KMS-11 (cell line): ENCODE results near the gene HSF4.

Source experiments
- H2AFZ ChIP-seq: fragments of 200-600 bp; sonication (generic); 2 replicates; pipeline ENCODE4 v1.6.1; 2016; ENCODE audit warnings: antibody characterized with exemption, mixed run types, low read depth
- H3K27ac ChIP-seq: fragments of 200-600 bp; sonication (generic); 2 replicates; pipeline ENCODE4 v1.6.1; 2016; ENCODE audit warnings: mild to moderate bottlenecking, mixed run types
- H3K27me3 ChIP-seq: fragments of 200-600 bp; sonication (generic); 2 replicates; pipeline ENCODE4 v1.6.1; 2017; ENCODE audit warnings: mild to moderate bottlenecking, low read depth, mixed run types, moderate library complexity; ENCODE audit not compliant: insufficient read depth
- H3K36me3 ChIP-seq: fragments of 200-600 bp; sonication (generic); 2 replicates; pipeline ENCODE4 v1.6.1; 2017; ENCODE audit warnings: mild to moderate bottlenecking, mixed run types; ENCODE audit not compliant: insufficient read depth
- H3K4me1 ChIP-seq: fragments of 200-600 bp; sonication (generic); 2 replicates; pipeline ENCODE4 v1.6.1; 2016; ENCODE audit warnings: mild to moderate bottlenecking, low read depth, mixed run types; ENCODE audit not compliant: poor library complexity, severe bottlenecking
- H3K4me2 ChIP-seq: fragments of 200-600 bp; sonication (generic); 2 replicates; pipeline ENCODE4 v1.7.0; 2016; ENCODE audit warnings: mild to moderate bottlenecking, mixed run types
- H3K4me3 ChIP-seq: fragments of 200-600 bp; sonication (generic); IDR thresholded peaks from 2 replicates; pipeline ENCODE4 v1.6.1; 2017; ENCODE audit warnings: low read depth, low read length, mixed read lengths; ENCODE audit not compliant: insufficient read depth
- H3K79me2 ChIP-seq: fragments of 200-600 bp; sonication (generic); 2 replicates; pipeline ENCODE4 v1.6.1; 2016; ENCODE audit warnings: low read depth, mixed run types; ENCODE audit not compliant: insufficient read depth
- H3K9ac ChIP-seq: fragments of 200-600 bp; sonication (generic); 2 replicates; pipeline ENCODE4 v1.6.1; 2016; ENCODE audit warnings: mild to moderate bottlenecking, mixed run types
- H4K20me1 ChIP-seq: fragments of 200-600 bp; sonication (generic); 2 replicates; pipeline ENCODE4 v1.6.1; 2016; ENCODE audit warnings: mild to moderate bottlenecking, mixed run types; ENCODE audit not compliant: insufficient read depth
- TF ChIP-seq, protein P1 (sequence below): fragments of 200-600 bp; sonication (generic); conservative IDR thresholded peaks from 2 replicates; pipeline ENCODE4 v1.6.1; 2017; ENCODE audit warnings: low read depth, mild to moderate bottlenecking, antibody characterized with exemption, low read length, moderate library complexity, mixed read lengths

The HSF4 gene, protein sequence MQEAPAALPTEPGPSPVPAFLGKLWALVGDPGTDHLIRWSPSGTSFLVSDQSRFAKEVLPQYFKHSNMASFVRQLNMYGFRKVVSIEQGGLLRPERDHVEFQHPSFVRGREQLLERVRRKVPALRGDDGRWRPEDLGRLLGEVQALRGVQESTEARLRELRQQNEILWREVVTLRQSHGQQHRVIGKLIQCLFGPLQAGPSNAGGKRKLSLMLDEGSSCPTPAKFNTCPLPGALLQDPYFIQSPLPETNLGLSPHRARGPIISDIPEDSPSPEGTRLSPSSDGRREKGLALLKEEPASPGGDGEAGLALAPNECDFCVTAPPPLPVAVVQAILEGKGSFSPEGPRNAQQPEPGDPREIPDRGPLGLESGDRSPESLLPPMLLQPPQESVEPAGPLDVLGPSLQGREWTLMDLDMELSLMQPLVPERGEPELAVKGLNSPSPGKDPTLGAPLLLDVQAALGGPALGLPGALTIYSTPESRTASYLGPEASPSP

DNA sequence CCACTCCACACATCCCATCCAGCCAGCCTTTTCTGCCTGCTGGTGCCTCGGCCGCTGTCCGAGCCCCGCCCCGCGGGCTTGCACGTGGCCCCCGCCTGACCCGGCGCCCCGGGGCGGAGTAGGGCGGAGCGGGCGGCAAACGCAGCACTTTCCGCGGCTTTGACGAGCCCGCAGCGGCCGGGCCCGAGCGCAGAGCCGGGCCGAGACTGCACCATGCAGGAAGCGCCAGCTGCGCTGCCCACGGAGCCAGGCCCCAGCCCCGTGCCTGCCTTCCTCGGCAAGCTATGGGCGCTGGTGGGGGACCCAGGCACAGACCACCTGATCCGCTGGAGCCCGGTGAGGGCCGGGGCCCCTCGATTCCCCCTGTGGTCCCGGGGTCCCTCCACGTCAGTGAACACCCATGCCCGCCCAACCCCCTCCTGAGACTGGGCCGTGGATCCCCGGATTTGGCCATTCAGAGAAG is at the start of gene HSF4:
Gene HSF4, plus strand, starts transcription at position 147 of the 463 bp plus-strand sequence. Its CDS starts 67 bp downstream, at position 214.
- H3K4me1 ChIP-seq, result peaks cover 53% of the 10 kb centered on the region
- H4K20me1 ChIP-seq, result no peaks in the 10 kb centered on the region
- H3K79me2 ChIP-seq, result no peaks in the 10 kb centered on the region
- H2AFZ ChIP-seq, result peak within 1 kb of the TSS; percentile 47; the same call in 1 of the 2 replicates
- TF ChIP-seq, protein P1, sequence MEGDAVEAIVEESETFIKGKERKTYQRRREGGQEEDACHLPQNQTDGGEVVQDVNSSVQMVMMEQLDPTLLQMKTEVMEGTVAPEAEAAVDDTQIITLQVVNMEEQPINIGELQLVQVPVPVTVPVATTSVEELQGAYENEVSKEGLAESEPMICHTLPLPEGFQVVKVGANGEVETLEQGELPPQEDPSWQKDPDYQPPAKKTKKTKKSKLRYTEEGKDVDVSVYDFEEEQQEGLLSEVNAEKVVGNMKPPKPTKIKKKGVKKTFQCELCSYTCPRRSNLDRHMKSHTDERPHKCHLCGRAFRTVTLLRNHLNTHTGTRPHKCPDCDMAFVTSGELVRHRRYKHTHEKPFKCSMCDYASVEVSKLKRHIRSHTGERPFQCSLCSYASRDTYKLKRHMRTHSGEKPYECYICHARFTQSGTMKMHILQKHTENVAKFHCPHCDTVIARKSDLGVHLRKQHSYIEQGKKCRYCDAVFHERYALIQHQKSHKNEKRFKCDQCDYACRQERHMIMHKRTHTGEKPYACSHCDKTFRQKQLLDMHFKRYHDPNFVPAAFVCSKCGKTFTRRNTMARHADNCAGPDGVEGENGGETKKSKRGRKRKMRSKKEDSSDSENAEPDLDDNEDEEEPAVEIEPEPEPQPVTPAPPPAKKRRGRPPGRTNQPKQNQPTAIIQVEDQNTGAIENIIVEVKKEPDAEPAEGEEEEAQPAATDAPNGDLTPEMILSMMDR, result no peak
- peak within 1 kb of the TSS; percentile 32; the same call in 1 of the 2 replicates for H3K9ac ChIP-seq
- no peaks in the 10 kb centered on the region for H3K27me3 ChIP-seq
- H3K27ac ChIP-seq, result no peak within 1 kb of the TSS; the same call in 1 of the 2 replicates
- no peaks in the 10 kb centered on the region for H3K36me3 ChIP-seq
- H3K4me2 ChIP-seq, result peak within 1 kb of the TSS; percentile 44
- no peak within 1 kb of the TSS for H3K4me3 ChIP-seq

DNA sequence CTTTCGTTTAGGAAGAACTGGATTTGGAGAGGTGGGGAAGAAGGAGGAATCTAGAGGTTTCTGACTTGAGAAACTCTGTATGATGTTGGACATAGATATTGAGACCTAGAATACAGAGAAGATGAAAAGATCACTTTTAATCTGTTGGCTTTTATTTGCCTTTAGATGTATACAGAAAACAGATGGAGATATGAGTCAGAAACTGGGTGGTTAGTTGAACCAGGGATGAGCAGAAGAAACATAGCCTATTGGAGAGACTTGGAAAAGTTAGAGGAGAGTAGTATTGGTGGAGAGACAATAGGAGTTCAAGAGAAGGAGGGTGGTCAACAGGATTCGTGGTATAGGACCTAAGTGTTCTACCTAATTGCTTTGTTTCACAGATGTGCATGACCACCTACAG is 49.8 kb upstream of the HSF4 start:
- Histone ChIP-seq H3K36me3 (no peaks in the 10 kb centered on the region), H3K9ac (no peak overlapping the region), H4K20me1 (no peaks in the 10 kb centered on the region; the same call in 1 of the 2 replicates), H3K4me1 (peaks cover 20% of the 10 kb centered on the region), H3K4me2 (no peak overlapping the region), H3K4me3 (no peak overlapping the region), H3K27ac (no peak overlapping the region), H3K79me2 (peaks cover 49% of the 10 kb centered on the region; the same call in 1 of the 2 replicates), H2AFZ (no peak overlapping the region), H3K27me3 (no peaks in the 10 kb centered on the region)
- TF ChIP-seq, protein P1, result no peak

DNA sequence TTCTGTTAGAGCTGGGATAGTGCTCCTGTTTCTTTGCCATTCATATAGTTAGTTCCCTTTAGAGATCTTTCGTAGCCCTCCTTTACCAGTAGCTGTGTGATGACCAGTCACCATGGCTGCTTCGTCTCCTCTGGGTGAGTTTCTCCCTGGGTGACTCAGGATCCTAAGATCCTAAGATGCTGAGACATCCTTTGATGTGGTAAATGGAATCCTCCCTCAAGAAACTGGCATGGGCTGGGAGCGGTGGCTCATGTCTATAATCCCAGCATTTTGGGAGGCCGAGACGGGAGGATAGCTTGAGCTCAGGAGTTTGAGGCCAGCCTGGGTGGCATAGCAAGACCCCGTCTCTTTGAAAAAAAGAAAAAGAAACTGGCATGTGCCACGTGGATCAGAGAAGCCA is 48.9 kb upstream of the HSF4 start:
- no peaks in the 10 kb centered on the region for H3K36me3 ChIP-seq
- TF ChIP-seq, protein P1, result no peak
- H3K9ac ChIP-seq, result no peak overlapping the region
- peaks cover 20% of the 10 kb centered on the region for H3K4me1 ChIP-seq
- H3K79me2 ChIP-seq, result peaks cover 43% of the 10 kb centered on the region; the same call in 1 of the 2 replicates
- no peak overlapping the region for H3K4me3 ChIP-seq
- H3K4me2 ChIP-seq, result no peak overlapping the region
- H3K27me3 ChIP-seq, result no peaks in the 10 kb centered on the region
- H4K20me1 ChIP-seq, result no peaks in the 10 kb centered on the region; the same call in 1 of the 2 replicates
- no peak overlapping the region for H3K27ac ChIP-seq
- no peak overlapping the region for H2AFZ ChIP-seq

DNA sequence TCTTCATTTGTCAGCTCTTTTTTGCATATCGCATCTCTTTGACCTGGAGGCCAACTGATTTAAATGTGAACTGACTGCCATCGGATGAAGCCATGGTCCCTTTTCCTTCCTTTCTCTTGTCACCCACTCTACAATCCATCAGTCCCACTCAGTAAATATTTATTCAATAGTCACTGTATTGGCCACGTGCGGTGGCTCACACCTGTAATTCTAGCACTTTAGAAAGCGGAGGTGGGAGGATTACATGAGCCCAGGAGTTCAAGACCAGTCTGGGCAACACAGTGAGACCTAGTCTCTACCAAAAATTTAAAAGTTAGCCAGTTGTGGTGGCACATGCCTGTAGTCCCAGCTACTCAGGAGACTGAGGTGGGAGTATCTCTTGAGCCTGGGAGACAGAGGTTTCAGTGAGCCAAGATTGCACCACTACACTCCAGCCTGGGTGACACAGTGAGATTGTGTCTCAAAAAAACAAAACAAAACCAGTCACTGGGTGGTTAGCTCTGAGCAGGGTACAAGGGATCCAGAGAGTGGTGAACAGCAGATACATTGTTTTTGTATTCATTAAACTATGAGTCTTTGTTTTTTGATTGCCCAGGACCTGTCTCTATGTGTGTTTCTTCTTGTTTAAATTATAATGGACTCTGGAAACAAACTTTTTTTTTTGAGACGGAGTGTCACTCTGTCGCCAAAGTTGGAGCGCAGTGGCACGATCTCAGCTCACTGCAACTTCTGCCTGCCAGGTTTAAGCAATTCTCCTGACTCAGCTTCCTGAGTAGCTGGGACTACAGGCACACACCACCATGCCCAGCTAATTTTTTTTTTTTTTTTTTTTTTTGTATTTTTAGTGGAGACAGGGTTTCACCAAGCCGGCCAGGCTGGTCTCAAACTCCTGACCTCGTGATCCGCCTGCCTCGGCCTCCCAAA is 47.9 kb upstream of the HSF4 start:
- Histone ChIP-seq H3K27me3 (no peaks in the 10 kb centered on the region), H4K20me1 (no peaks in the 10 kb centered on the region; the same call in 1 of the 2 replicates), H3K4me3 (no peak overlapping the region), H3K4me1 (peaks cover 11% of the 10 kb centered on the region), H3K79me2 (peaks cover 33% of the 10 kb centered on the region; the same call in 1 of the 2 replicates), H3K36me3 (no peaks in the 10 kb centered on the region), H3K27ac (no peak overlapping the region), H3K9ac (no peak overlapping the region), H2AFZ (no peak overlapping the region), H3K4me2 (no peak overlapping the region)
- TF ChIP-seq, protein P1, result no peak
